ENCODE measurements around the gene NRG2.
A peak's percentile ranks its signal among the peaks of the same experiment; 100 is the strongest.

NRG2 gene

DNA sequence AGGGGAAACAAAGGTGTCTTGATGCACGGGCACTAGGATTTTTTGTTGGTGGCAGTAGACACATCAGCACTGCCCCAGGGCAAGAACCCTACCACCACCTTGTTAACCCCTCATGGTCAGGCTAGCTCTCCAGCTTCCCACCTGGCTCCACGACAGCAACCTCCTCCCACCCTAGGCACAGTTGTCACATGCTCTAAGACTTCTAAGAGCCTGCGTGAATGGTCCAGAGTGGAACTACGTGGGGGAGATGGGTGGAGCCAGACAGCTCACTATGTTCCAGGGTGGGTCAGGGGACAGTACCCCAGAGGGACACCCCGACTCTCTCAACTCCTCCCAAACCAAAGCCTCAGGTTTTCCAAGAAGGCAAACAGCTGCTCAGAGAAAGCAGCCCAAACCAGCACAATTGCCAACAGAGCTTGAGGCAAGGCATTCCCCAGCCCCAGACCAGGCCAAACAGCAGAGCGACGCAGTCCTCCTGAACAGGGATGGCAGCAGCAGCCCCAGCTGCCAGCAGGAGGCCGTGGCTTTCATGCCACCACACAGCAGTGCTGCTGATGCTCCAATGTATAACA is 78.0 kb downstream of the NRG2 start:
- no peak for DNase-seq

GRCh38 chr5:139964266-139964993 is 78.7 kb downstream of the NRG2 start:
- no peak for DNase-seq

GRCh38 chr5:139962445-139962844 is 80.7 kb downstream of the NRG2 start:
- DNase-seq = no peak

GRCh38 chr5:139961435-139962157 is 81.5 kb downstream of the NRG2 start:
- DNase-seq = no peak

- DNase-seq = no peak
Measured at GRCh38 chr5:139960723-139961383, 82.2 kb downstream of the NRG2 start.

- no peak for DNase-seq
Measured at GRCh38 chr5:139958432-139959148, 84.5 kb downstream of the NRG2 start.

DNA sequence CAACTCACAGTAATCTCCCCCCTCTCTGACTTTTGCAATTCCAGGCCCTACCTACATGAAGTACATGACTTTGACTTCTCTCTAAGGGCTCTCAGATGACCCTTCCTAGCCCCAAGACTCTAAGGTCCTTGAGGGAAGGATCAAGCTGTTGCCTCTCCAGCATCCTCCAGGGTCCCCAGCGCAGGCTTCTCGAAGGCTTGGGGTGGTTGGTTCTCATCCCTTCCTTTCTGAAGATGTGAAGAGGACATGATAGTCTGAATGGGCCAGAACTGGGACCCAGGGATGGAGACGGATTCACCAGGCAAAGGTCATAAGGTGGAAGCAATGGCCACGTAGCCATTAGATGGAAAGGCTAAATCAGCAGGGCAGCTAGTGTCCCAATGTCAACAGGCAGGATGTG is 86.8 kb downstream of the NRG2 start:
- no peak for DNase-seq

- DNase-seq = no peak
Measured at GRCh38 chr5:139955616-139956273, 87.4 kb downstream of the NRG2 start.

DNA sequence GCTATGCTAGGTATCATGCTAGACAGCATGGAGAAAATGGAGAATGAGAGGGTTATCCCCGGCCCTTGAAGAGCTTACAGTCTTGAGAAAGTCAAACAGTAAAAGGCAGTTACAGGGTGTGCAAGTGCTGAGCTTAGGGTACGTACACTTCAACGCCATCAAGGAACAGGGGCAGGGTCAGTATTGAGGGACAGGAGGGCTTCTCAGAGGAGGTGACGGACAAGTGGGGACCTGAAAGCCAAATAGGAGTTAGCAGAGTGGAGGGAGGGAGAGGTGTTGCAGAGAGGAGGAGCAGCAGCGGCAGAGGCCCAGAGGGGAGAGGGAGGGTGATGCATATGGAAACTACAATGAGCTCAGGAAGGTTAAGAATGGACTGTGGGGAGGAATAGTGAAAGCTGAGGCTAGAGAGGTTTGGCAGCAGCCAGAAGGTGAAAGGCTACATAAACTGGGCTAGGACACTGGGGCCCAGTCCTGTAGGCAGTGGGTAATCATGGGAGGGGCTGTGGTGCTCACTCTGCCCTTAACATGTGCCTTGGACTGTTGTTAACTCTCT is 88.0 kb downstream of the NRG2 start:
- no peak for DNase-seq

DNA sequence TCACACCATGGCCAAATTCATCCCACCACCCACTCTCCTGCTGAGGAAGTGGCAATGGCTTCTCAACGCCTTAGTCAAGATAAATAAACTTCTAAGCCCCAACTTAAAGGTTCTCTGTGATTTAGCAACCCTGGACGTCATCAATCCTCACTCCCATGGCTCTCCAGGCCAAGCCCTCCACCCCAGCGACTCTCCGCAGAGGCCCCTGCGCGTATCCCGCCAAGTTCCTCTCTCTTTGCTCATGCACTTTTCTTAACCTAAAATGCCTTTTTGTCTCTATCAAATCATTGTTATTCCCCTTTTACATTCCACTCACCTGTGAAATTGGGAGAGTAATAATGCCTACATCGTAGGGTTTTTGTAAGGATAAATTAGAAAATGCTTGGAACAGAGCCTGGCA is 88.6 kb downstream of the NRG2 start:
- no peak for DNase-seq

- DNase-seq = no peak
Measured at GRCh38 chr5:139954022-139954421, 89.1 kb downstream of the NRG2 start.

DNA sequence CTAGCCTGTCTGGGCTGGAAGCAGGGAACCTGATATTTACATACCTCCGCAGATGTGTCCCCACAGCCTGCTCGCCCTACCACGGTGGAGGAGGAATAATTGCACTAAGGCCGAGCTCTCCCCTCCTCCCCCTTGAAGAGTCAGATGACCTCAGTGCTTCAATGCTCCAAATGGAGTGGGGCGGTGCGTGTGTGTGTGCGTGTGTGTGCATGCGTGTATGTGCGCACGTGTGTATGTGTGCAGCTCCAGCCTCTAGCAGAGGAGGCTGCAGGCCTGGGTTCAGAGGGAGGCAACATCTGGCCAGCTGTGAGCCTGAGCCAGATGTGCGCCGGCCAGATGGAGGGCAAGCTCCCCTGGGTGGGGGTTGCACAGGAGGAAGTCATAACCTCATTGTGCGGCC is 90.5 kb downstream of the NRG2 start:
- DNase-seq = no peak

- no peak for DNase-seq
Measured at GRCh38 chr5:139951983-139952382, 91.1 kb downstream of the NRG2 start.

DNA sequence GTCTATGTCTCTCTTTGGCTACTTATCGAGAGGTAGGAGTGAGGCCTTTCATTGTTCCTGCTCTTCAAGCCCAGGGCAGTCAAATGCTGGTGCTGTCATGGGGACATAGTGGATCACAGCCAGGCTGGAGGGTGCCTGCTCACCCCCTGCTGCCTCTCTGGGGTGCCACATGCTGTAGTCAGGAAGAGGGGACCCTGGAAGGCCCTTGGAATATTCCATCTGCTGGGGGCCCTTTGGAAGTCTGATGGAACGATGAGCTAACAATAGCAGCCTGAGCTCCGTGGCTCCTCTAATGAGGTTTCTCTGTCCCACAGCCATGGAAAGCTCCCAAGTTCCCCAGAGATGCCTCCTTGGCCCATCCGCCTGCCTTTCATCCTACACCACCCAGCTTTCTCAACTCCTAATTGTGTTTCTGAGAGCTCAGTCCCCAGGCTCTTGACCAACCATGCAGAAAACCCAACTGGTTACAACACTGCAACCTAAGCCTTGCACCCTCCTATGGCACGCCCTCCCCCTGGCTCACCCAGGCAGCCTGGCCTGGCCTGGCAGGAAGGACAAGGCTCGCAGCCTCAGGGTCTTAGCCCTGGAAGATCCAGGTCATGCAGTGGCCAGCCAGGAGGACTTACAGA is 91.7 kb downstream of the NRG2 start:
- DNase-seq = no peak

- no peak for DNase-seq
Measured at GRCh38 chr5:139950436-139950835, 92.7 kb downstream of the NRG2 start.

DNA sequence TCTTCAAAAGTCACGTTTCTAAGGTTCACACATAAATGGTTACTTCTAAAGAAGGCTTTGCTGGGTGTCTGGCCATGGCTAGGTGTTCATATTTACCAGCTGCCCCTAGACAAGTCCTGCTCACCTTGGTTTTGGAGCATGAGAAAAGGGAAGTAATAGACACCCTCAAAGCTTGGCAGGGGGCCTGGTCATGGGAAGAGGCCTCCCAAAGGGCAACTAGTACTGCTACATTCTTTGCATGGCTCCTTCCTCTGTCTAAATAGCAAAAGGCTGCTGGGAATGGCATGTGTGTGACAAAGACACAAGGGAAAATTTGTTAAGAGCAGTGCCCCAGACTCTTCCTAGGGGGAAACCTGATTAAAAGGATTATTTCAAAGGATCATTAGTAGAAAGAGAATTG is 93.4 kb downstream of the NRG2 start:
- no peak for DNase-seq

DNA sequence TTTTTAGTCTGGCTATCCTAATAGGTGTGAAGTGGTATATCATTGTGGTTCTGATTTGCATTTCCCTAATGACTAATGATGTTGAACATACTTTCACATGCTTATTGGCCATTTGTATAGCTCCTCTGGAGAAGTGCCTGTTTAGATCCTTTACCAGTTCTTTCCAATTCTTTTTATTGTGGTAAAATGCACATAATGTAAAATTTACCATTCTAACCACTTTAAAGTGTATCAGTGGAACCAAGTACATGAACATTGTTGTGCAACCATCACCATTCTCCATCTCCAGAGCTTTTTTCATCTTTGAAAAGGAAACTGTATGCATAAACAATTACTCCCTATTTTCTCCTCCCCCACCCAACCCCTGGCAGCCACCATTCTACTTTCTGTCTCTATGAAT is 95.4 kb downstream of the NRG2 start:
- DNase-seq = no peak

- peak; percentile 84 for DNase-seq
Measured at GRCh38 chr5:139946440-139946839, 96.7 kb downstream of the NRG2 start.

DNA sequence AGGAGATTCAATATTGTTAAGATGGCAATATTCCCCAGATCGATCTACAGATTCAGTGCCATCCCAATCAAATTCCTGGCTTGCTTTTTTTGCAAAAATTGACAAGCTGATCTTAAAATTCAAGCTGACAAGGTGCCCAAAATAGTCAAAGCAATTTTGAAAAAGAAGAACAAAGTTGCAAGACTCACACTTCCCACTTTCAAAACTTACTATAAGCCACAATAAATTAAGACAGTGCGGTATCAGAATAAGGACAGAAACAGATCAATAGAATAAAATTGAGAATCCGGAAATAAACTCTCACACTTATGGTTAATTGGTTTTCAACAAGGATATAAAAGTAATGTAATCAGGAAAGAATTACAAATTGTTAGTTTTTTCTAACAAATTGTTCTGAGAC is 97.1 kb downstream of the NRG2 start:
- DNase-seq = peak; percentile 39

DNA sequence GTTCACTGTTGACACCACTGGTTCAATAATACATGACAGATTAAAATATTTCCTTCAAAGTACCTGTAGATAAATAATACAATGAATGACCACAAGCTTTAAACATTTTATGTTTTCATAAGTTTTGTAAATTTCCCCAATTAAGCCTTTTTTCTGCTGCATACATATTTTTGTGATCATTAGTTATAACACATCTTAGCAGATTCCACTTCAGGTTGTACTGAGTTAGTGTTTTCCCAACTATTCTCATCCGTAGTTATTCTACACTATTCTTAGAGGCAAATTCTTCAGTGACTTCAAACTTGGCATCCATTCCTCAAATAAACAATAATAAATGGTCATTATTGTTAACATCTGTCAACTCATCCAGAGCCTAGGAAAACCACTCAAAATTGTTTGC is 100.9 kb downstream of the NRG2 start:
- no peak for DNase-seq

DNA sequence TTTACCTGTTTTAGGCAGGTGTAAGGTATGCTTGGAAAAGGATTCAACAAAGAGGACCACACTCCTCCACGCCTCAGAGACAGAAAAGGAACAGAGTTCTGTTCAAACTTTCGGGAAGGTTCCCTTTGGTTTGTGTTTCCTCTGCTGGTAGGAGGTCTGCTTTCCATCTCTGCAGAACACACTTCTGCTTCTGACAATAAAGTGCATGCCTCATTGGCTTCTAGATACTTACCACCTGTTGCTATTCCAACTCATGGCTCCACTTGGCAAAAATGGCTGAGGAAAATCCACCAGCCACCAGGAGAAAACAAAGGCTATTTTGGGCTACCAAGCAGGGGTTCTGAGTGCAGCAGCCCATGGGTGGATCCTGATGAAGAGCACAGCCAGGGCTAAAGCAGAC is 112.7 kb downstream of the NRG2 start:
- no peak for DNase-seq
